ENCODE data around the gene DDIT3. TPM values are rescaled to one million over a fixed set of nuclear protein-coding genes. Genes with fewer than 3 reads are reported as not detected.
"Not testable (repeated sequence)": the region's sequence is repeated elsewhere in the genome, so short reads cannot be mapped to it uniquely, and the experiment has no call there.

Gene DDIT3
- 13.9 TPM for total RNA-seq

- ATAC-seq (peak; percentile 73), DNase-seq (ENCODE audit: low spot score) (peak; percentile 100)
Measured at GRCh38 chr12:57520053-57520818, at the start of gene DDIT3. Gene DDIT3, minus strand, starts transcription at chr12:57520514. Its CDS starts 3,108 bp downstream, at chr12:57517406.

- DNase-seq (ENCODE audit: low spot score) (no peak), ATAC-seq (no peak)
Measured at GRCh38 chr12:57569858-57570257, 49.5 kb upstream of the DDIT3 start.

- ATAC-seq (no peak), DNase-seq (ENCODE audit: low spot score) (no peak)
Measured at GRCh38 chr12:57568838-57569237, 48.5 kb upstream of the DDIT3 start.

- DNase-seq (ENCODE audit: low spot score) (no peak), ATAC-seq (no peak)
Measured at GRCh38 chr12:57564178-57564740, 43.9 kb upstream of the DDIT3 start.

GRCh38 chr12:57563358-57563757 lies 43.0 kb upstream of the DDIT3 start:
- no peak for DNase-seq (ENCODE audit: low spot score)
- no peak for ATAC-seq

GRCh38 chr12:57561117-57561516 lies 40.8 kb upstream of the DDIT3 start:
- ATAC-seq; DNase-seq (ENCODE audit: low spot score): not testable (repeated sequence)

- DNase-seq (ENCODE audit: low spot score) (no peak), ATAC-seq (no peak)
Measured at GRCh38 chr12:57560516-57560915, 40.2 kb upstream of the DDIT3 start.

- ATAC-seq (no peak), DNase-seq (ENCODE audit: low spot score) (no peak)
Measured at GRCh38 chr12:57558864-57559263, 38.5 kb upstream of the DDIT3 start.

GRCh38 chr12:57554897-57555296 lies 34.6 kb upstream of the DDIT3 start:
- ATAC-seq (no peak), DNase-seq (ENCODE audit: low spot score) (no peak)

GRCh38 chr12:57554453-57554852 lies 34.1 kb upstream of the DDIT3 start:
- ATAC-seq (no peak), DNase-seq (ENCODE audit: low spot score) (no peak)

GRCh38 chr12:57553343-57554202 lies 33.3 kb upstream of the DDIT3 start:
- no peak for ATAC-seq
- no peak for DNase-seq (ENCODE audit: low spot score)

- no peak for ATAC-seq
- DNase-seq (ENCODE audit: low spot score): no peak
Measured at GRCh38 chr12:57552835-57553313, 32.6 kb upstream of the DDIT3 start.

- no peak for ATAC-seq
Measured at GRCh38 chr12:57552306-57552651, 32.0 kb upstream of the DDIT3 start.

GRCh38 chr12:57551637-57552305 lies 31.5 kb upstream of the DDIT3 start:
- DNase-seq (ENCODE audit: low spot score) (no peak), ATAC-seq (no peak)

More at GRCh38 chr12:57552306-57552651, 32.0 kb upstream of the DDIT3 start:
- DNase-seq (ENCODE audit: low spot score): no peak

GRCh38 chr12:57550641-57551549 lies 30.6 kb upstream of the DDIT3 start:
- no peak for ATAC-seq
- no peak for DNase-seq (ENCODE audit: low spot score)

- no peak for ATAC-seq
- DNase-seq (ENCODE audit: low spot score): no peak
Measured at GRCh38 chr12:57549909-57550640, 29.8 kb upstream of the DDIT3 start, which contains the start of gene KIF5A. Gene KIF5A, plus strand, starts transcription at chr12:57550044. Its CDS starts 228 bp downstream, at chr12:57550272.

- ATAC-seq: no peak
- no peak for DNase-seq (ENCODE audit: low spot score)
Measured at GRCh38 chr12:57549203-57549908, 29.0 kb upstream of the DDIT3 start.

- DNase-seq (ENCODE audit: low spot score) (no peak), ATAC-seq (no peak)
Measured at GRCh38 chr12:57548488-57548887, 28.2 kb upstream of the DDIT3 start.

GRCh38 chr12:57548013-57548315 lies 27.6 kb upstream of the DDIT3 start:
- ATAC-seq (no peak), DNase-seq (ENCODE audit: low spot score) (no peak)
